ENCODE data around the gene CLTC.

Gene CLTC

DNA sequence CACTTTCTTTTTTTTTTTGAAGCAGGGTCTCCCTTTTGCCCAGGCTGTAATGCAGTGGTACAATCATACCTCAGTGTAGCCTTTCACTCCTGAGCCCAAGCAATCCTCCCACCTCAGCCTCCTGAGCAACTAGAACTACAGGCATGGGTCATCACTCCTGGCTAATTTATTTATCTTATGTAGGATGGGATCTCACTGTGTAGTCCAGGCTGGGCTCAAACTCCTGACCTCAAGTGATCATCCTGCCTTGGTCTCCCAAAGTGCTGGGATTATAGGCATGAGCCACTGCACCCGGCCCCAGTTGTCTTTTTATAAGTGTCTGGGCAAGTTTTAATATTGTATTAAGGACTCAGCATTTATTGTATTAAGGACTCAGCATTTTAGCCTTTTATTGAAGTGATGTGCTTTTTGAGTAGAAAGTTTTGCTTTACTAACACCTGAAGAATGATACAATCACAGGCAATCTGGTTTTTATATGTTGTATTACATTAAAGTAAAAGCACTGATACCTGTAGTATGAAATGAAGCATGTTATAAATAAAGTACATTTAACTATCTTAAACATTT, 110.7 kb downstream of the CLTC start:
- no peaks in the 10 kb centered on the region for H3K27me3 ChIP-seq (ENCODE audit: insufficient read depth, poor library complexity, severe bottlenecking)
- no peaks in the 10 kb centered on the region for H3K9me3 ChIP-seq (ENCODE audit: severe bottlenecking)
- no peak overlapping the region for H3K4me3 ChIP-seq (ENCODE audit: severe bottlenecking)
- peaks cover 11% of the 10 kb centered on the region for H3K4me1 ChIP-seq (ENCODE audit: insufficient read depth, poor library complexity, severe bottlenecking)
- DNase-seq (ENCODE audit: low spot score) = no peak
- ATAC-seq (ENCODE audit: low read depth) = no peak
- no peak overlapping the region for H3K27ac ChIP-seq (ENCODE audit: poor library complexity, severe bottlenecking)
- TF ChIP-seq, protein P1, sequence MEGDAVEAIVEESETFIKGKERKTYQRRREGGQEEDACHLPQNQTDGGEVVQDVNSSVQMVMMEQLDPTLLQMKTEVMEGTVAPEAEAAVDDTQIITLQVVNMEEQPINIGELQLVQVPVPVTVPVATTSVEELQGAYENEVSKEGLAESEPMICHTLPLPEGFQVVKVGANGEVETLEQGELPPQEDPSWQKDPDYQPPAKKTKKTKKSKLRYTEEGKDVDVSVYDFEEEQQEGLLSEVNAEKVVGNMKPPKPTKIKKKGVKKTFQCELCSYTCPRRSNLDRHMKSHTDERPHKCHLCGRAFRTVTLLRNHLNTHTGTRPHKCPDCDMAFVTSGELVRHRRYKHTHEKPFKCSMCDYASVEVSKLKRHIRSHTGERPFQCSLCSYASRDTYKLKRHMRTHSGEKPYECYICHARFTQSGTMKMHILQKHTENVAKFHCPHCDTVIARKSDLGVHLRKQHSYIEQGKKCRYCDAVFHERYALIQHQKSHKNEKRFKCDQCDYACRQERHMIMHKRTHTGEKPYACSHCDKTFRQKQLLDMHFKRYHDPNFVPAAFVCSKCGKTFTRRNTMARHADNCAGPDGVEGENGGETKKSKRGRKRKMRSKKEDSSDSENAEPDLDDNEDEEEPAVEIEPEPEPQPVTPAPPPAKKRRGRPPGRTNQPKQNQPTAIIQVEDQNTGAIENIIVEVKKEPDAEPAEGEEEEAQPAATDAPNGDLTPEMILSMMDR (IDR thresholded peaks at IDR 0.05; ENCODE audit: poor library complexity, severe bottlenecking) = no peak
- peaks cover 43% of the 10 kb centered on the region for H3K36me3 ChIP-seq (ENCODE audit: low read depth)

GRCh38 chr17:59733697-59734096, 114.0 kb downstream of the CLTC start:
- Histone ChIP-seq H3K27ac (ENCODE audit: poor library complexity, severe bottlenecking) (no peak overlapping the region), H3K4me3 (ENCODE audit: severe bottlenecking) (no peak overlapping the region), H3K36me3 (ENCODE audit: low read depth) (peaks cover 57% of the 10 kb centered on the region), H3K4me1 (ENCODE audit: insufficient read depth, poor library complexity, severe bottlenecking) (peaks cover 3% of the 10 kb centered on the region), H3K27me3 (ENCODE audit: insufficient read depth, poor library complexity, severe bottlenecking) (no peaks in the 10 kb centered on the region), H3K9me3 (ENCODE audit: severe bottlenecking) (no peaks in the 10 kb centered on the region)
- TF ChIP-seq, protein P1 (IDR thresholded peaks at IDR 0.05; ENCODE audit: poor library complexity, severe bottlenecking) = no peak
- no peak for DNase-seq (ENCODE audit: low spot score)
- ATAC-seq (ENCODE audit: low read depth) = no peak

GRCh38 chr17:59734226-59734625, 114.5 kb downstream of the CLTC start:
- Histone ChIP-seq H3K9me3 (ENCODE audit: severe bottlenecking) (no peaks in the 10 kb centered on the region), H3K27ac (ENCODE audit: poor library complexity, severe bottlenecking) (no peak overlapping the region), H3K4me1 (ENCODE audit: insufficient read depth, poor library complexity, severe bottlenecking) (peaks cover under 1% of the 10 kb centered on the region), H3K27me3 (ENCODE audit: insufficient read depth, poor library complexity, severe bottlenecking) (no peaks in the 10 kb centered on the region), H3K4me3 (ENCODE audit: severe bottlenecking) (no peak overlapping the region), H3K36me3 (ENCODE audit: low read depth) (peaks cover 58% of the 10 kb centered on the region)
- TF ChIP-seq, protein P1 (IDR thresholded peaks at IDR 0.05; ENCODE audit: poor library complexity, severe bottlenecking) = no peak
- ATAC-seq (ENCODE audit: low read depth) (0 out of 3 replicates have a peak, but pooled peaks have one; percentile 36), DNase-seq (ENCODE audit: low spot score) (no peak)

- TF ChIP-seq, protein P1 (IDR thresholded peaks at IDR 0.05; ENCODE audit: poor library complexity, severe bottlenecking) = no peak
- DNase-seq (ENCODE audit: low spot score) (no peak), ATAC-seq (ENCODE audit: low read depth) (no peak)
- Histone ChIP-seq H3K4me3 (ENCODE audit: severe bottlenecking) (no peak overlapping the region), H3K9me3 (ENCODE audit: severe bottlenecking) (no peaks in the 10 kb centered on the region), H3K4me1 (ENCODE audit: insufficient read depth, poor library complexity, severe bottlenecking) (no peaks in the 10 kb centered on the region), H3K27me3 (ENCODE audit: insufficient read depth, poor library complexity, severe bottlenecking) (no peaks in the 10 kb centered on the region), H3K36me3 (ENCODE audit: low read depth) (peaks cover 51% of the 10 kb centered on the region), H3K27ac (ENCODE audit: poor library complexity, severe bottlenecking) (no peak overlapping the region)
Observed at GRCh38 chr17:59737324-59737723, 117.6 kb downstream of the CLTC start.

DNA sequence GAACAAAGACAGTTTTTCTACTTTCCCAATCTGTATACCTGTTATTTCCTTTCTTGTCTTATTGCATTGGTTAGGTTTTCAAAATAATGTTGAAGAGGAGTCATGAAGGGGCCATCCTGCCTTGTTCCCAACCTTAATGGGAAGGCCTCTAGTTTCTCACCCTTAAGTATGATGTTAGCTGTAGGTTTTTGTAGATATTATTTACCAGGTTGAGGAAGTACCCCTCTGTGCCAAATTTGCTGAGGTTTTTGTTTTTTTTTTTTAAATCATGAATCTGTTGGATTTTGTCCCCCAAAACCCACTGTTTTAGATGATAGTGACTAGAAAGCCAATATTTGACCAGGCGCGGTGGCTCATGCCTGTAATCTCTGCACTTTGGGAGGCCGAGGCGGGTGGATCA, 124.1 kb downstream of the CLTC start:
- no peaks in the 10 kb centered on the region for H3K4me1 ChIP-seq (ENCODE audit: insufficient read depth, poor library complexity, severe bottlenecking)
- H3K4me3 ChIP-seq (ENCODE audit: severe bottlenecking) = no peak overlapping the region
- no peaks in the 10 kb centered on the region for H3K27me3 ChIP-seq (ENCODE audit: insufficient read depth, poor library complexity, severe bottlenecking)
- no peak for DNase-seq (ENCODE audit: low spot score)
- ATAC-seq (ENCODE audit: low read depth) = no peak
- peaks cover 20% of the 10 kb centered on the region for H3K36me3 ChIP-seq (ENCODE audit: low read depth)
- no peak overlapping the region for H3K27ac ChIP-seq (ENCODE audit: poor library complexity, severe bottlenecking)
- TF ChIP-seq, protein P1 (IDR thresholded peaks at IDR 0.05; ENCODE audit: poor library complexity, severe bottlenecking) = no peak
- H3K9me3 ChIP-seq (ENCODE audit: severe bottlenecking) = no peaks in the 10 kb centered on the region
